ENCODE measurements around the gene DCBLD1.
"Not testable (repeated sequence)": the region's sequence is repeated elsewhere in the genome, so short reads cannot be mapped to it uniquely, and the experiment has no call there.

The DCBLD1 gene

DNA sequence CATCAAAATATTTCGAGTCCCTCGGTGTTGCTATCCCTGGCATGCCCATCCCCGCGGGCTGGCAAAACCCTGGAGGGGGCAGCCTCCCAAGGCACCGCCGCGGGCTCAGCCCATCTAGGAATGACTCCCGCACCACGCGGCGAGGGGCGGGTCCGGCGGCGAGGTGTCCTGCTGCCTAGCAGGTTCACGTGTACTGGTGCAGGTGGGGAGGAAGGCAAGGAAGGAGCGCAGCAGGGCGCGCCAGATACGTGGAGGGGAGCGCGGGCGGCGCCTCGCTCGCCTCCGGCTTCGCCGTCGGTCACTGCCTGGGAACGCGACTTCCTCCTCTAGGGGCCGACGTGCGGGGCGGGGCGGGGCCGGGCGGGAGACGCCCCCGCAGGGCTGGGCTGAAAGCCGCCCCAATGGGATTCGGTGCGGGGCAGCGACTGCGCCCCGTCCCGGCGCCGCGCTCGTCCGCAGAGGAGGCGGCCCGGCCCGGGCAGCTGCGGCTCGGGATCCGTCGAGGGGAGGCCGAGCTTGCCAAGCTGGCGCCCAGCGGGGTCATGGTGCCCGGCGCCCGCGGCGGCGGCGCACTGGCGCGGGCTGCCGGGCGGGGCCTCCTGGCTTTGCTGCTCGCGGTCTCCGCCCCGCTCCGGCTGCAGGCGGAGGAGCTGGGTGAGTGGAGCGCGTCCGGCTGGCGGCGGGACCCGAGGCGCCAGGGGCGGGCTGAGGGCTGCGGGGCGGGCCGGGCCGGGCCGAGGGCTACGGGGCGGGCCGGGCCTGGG lies at the start of gene DCBLD1:
TSS of gene DCBLD1 (plus strand) at position 435 of the 764 bp plus-strand sequence. CDS start at position 543, 108 bp downstream.
- DNase-seq, result peak; percentile 12 to 24

DNA sequence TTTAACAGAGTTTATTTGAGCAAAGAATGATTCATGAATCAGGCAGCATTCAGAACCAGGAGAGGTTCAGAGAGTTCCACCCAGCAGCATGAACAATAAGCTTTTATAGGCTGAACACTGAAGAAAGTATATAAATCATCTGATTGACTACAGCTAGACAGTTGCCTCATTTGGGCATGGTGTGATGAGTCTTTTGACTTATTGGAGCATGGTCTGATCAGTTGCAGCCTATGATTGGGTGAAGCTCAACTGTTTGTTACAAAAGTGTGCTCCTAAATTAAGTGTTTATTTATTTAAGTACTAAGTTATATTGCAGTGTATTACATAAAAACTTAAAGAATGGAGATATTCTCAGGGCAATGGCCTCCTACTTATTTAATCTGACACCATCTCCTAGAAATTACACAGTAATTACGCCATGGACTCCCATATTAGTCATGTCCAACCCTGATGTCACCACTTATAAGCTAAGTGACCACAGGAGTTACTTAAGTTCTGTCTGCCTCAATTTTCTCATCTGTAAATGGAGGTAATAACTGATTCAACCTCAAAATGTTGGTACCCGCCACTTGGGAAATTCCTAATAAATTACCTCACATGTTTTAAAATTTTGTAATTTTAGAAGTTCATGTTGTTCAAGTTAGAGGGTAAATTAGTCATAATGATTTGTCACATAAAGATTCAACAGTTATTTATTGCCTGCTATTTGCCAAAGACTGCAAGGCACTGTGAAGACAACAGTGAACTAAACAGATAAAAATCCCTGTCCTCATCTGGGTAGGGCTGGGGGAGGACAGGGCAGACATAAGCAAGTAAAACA lies 41.6 kb upstream of the DCBLD1 start:
- DNase-seq, result no peak

DNA sequence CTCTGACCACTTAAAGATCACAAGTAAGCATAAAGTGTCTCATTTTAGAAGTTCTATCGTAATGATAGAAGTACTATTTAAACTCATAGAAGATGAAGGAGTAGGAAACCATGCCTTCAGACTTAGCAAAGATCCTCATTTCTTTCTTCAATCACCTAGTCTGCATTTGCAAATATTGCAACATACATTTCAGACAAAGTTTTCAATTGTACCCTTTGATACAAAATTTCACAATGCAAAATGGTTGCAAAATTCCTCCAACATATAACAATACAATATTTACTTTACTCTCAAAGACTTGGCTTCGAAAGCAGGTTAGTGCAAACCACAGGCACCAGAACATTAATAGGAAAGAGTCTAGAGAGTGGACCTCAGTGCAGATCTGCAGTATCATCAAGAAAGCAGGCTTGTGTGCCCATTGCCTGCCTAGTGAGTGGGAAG lies 40.6 kb upstream of the DCBLD1 start:
- DNase-seq, result no peak

DNA sequence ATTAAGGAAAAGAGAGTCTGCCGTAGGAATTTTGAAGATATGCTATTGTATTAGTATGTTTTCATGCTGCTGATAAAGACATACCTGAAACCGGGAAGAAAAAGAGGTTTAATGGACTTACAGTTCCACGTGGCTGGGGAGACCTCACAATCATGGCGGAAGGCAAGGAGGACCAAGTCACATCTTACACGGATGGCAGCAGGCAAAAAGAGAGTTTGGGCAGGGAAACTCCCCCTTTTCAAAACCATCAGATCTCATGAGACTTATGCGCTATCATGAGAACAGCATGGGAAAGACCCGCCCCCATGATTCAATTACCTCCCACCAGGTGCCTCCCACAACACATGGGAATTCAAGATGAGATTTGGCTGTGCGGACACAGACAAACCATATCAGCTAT lies 40.2 kb upstream of the DCBLD1 start:
- DNase-seq, result not testable (repeated sequence)

DNA sequence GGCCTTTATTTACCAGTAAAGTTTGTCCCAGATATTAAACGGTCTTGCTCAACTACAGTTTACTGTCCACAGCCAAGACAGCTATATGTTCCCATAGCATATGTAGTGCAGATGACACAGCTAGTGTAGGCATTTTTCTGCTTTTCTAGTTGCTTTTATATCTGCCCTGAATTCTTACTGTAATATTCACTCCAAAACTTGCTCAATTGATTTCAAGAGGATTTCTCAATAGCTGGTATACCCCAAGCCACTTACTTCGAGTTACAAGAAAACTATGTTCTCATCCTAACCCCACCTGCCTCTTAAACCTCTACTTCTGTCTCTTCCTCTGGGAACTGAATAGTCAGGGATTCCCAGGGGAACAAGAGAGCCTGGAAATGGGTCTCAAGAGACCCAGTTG lies 37.9 kb upstream of the DCBLD1 start:
- no peak for DNase-seq

DNA sequence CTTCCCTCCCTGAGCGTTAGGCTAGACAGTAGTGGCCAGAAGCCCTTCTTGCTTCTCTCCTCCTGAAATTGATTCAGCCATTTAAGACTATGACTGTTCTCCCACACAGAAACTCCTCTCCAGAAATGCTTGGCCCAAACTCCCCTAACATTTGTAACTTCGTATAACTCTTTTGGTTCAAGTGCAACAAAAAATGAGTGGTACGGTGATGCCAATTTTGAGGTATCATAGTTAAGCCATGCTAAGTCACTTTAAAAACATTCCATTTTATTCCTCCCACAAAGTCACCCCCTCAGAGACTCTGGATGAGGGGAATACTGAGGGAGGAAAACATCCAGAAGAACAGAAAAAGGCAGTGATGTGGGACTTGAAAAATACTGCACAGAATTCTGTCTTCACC lies 35.6 kb upstream of the DCBLD1 start:
- no peak for DNase-seq

DNA sequence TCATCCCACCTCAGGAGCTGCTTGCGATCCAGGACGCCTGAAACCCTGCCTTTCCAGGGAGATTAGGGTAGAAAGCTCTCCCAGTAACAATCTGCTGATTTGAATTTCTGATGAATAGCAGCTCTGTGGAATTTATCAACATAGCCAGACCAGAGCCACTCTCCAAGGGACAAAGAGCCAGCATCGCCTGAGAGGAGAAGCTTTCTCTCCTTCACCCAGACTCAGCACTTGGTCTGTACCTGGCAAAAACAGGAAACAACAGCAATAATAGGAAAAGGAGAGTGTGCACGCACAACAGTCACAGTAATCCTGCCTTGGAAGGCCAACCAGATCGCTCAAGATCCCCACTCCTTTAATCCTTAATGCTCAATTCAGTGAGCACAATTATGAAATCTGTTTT lies 34.5 kb upstream of the DCBLD1 start:
- no peak for DNase-seq

DNA sequence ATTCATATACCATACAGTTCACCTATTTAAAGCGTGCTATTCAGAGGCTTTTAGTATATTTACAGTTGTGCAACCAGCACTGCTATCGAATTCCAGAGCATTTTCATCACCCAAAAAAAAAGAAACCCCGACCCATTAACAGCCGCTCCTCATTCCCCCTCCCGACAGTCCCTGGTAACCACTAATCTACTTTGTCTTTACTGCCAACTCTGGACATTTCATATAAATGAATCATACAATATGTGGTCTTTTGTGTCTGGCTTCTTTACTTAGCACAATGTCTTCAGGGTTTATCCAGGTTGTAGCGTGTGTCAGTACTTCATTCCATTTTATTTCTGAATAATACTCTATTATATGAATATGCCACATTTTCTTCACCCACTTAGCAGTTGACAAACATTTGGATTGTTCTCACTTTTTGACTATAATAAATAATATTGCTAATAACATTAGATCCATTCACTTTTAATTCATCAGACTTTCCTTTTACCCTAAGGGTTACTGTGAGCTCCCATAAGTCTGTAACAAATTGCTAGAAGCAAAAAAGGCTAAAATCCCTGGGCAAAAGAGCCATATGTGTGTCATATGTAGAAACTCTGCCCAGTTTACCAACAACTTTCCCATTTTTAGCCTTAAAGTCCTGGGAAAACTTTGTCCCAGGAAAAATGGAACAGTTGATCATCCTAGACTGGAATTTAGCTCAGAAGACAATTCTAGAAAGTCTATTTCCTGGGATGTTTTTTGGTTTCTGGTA lies 33.6 kb upstream of the DCBLD1 start:
- no peak for DNase-seq

DNA sequence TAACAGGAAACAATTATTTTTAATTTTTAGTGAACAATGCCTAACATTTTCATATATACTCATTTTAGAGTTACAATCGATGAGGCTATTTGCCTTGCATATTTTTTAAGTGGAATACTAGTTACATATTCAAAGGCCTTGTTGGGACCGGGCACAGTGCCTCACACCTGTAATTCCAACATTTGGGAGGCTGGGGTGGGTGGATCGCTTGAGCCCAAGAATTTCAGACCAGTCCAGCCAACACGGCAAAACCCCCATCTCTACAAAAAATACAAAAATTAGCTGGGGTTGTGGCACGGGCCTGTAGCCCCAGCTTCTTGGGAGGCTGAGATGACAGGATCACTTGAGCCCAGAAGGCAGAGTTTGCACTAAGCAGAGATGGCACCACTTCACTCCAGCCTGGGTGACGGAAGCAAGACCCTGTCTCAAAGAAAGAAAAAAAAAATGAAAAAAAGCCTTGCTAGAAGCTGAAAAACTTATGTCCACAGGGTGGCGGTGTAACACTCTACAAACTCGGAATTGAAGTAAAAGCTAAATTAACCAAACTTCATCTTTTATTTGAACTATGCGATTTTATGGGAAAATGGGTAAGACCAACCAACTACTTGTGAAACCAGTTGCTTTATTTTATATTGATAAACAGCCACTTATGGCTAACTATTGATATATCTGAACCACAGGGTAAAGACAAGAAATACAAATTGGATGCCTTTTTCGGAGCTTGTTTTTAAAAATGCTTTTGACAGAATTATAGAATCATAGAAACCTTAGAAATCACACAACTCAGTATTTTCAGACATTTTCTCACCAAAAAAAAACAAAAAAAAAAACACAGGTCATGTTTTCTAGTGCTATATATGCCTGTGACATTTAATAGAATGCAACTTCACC lies 32.7 kb upstream of the DCBLD1 start:
- DNase-seq, result peak in 1 of 2 experiments; percentile 1

DNA sequence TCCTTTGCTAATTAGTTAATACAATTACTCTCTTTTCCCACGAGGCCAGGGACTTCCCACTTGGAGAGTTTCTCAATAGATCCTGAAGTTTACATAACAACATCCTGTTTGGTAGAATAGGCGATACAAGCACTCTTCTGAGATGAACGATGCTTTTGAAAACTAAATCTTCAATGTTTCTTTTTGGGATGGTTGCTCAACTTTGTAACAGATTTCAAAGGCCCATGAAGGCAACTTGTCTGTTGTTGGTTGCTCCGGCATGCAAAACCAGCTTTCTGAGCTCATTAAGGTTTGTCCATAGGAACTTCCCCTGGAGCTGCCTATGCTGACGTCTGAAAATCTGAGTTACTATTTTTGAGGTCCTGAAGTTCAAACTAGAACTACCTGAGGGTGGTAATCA lies 30.8 kb upstream of the DCBLD1 start:
- no peak for DNase-seq

DNA sequence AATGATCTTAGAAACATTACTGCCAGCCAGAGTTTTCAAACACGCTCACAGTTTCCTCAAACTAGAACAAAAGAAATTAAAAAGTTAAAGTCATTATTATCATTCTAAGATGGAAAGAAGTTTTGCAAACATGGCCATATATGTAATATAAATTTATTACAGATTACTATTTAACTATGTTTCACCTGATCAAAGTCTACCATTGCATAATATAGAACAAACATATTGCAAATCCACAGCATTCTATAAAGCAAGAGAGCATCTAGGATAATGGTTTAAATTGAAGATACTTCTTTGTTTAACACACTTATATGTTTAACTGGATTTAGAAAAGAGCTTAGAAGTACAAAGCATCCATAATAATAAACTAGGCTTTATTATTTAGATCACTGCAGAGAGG lies 26.2 kb upstream of the DCBLD1 start:
- DNase-seq, result no peak

DNA sequence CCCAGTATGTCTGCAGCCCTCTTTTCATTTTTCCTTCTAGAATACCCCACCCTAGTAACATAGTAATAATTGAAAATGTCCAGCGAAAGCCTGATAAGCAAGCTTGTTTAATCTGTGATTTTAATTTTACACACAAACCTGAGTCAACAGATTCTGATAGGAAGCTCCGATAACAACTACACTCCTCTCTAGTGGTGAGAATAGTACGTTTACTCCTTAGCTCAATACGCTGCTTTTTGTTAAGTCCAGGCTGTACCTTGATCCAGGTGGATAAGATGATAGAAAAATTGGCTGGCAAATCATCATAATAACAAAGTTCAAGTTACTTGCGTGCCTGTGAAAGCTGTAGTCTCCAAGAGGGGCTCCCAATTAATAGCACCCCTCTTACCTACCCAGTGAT lies 25.5 kb upstream of the DCBLD1 start:
- no peak for DNase-seq

DNA sequence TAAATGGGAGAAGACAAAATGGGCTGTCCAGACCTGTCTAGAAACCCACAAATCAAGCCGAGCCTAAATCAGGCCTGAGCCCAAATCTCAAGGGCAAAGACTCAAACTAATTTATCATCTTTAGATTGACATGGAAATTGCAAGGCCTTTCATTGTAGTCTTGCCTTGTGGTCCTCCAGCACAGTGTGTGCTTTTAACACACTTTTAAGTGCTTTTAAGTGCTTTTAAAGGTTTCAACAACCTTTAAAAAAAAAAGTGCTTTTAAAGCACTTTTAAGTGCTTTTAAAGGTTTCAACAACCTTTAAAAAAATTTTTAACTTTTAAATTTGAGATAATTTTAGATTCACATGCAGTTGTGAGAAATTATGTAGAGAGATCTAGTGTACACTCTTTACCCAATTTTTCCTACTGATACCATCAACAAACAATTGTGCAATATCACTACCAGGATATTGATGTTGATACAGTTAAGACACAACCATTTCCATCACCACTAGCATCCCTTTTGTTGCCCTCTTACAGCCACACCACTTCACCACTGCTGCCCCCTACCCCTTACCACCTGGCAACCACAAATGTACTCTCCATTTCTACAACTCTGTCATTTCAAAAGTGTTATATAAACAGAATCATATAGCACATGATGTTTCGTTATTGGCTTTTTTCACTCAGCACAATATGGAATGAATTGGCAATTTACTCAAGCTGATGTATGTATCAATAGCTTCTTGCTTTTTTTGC lies 23.1 kb upstream of the DCBLD1 start:
- peak; percentile 25 to 32 for DNase-seq

DNA sequence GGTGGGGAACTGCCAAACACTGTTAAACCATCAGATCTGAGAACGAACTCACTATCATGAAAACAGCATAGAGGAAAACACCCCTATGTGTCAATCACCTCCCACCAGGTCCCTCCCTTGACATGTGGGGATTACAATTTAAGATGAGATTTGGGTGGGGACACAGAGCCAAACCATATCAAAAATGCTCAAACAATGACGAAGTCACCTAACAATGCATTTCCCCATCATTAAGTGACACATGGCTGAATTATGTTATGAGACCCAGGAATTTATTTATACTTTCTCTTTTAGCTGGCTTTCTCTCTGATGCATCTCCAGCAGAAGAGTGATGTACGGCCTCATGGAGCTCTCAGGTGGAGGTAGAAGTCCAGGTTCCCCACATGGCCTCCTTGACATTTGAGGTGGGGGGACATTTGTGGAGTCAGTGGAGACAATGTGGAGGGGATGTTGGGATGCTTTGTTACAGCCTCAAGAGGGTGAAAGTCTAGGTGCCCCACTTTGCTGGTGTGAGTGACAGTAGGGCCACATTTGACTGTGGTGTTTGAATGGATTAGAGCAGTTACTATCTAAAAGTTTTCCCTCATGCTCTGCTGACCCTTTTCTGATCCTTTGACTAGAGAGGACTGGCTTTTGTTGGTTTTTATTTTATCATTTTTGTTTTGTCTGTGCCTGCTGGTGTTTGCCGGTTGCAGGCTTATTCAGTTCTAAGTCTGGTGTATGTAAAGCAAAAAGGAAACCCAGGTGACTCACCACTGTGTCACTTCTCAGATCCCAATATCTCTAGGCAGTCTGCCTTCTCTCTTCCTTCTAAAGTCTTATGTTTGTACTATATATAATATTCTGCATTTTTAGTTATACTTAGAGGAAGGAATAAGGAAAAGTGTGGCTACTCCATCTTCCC lies 18.5 kb upstream of the DCBLD1 start:
- no peak for DNase-seq

DNA sequence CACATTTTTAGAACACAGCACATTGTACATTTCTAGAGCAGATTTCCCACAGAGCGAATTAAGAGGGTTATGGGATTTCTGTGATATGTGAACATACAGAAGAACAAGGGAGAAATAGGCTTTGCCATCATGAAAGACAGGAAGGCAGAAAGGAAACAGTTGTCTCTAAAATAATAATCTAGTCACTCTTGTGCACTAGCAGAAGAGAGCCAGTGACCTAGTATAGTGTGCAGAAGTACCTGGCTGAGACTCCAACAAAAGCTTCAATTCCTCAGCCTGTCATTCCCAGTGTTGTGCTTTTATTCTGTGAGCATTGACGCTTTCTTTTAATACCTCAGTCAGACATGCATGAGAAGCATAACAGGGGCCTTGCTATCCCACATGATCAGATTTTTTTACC lies 17.8 kb upstream of the DCBLD1 start:
- no peak for DNase-seq

DNA sequence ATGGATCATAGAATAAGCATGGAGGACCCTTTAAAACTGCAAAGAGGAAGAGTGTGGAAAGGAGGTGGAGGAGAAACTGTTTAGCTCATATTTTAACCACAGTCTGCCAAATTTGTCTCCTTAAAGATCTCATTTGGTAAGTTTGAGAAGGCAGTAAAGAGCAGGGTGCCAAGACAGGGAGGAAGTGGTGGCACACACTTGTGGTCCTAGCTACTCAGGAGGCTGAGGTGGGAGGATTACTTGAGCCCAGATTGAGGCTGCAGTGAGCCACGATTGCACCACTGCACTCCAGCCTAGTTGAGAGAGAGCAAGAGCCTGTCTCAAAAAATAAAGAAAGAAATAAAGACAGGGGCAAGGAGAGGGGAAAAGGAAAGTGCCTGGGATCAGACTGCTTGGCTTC lies 16.8 kb upstream of the DCBLD1 start:
- DNase-seq, result no peak

DNA sequence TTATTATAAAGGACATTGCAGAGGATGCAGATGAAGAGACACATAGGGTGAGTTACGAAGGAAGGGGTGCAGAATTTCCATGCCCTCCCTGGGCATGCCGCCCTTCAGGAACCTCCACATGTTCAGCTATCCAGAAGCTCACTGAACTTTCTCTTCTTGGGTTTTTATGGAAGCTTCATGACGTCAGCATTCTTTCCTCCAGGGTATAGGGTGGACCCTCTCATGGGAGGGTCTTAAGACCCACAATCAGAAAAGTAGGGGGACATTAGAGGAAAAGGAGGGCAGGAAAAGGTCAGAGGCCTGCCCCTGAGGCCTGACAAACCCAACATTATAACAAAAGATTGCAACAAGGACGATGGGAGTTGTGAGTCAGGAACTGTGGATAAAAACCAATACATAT lies 14.6 kb upstream of the DCBLD1 start:
- DNase-seq, result no peak

DNA sequence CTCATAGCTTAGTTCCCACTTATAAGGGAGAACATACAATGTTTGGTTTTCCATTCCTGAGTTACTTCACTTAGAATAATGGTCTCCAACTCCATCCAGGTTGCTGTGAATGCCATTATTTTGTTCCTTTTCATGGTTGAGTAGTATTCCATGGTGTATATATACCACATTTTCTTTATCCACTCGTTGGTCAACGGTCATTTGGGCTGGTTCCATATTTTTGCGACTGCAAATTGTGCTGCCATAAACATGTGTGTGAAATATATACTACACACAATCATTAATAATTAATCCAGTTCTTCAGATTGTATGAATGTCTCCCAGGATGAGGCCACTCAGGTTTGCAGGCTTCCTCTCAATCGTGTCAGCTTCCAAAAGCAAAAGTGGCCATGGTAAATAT lies 13.9 kb upstream of the DCBLD1 start:
- DNase-seq, result not testable (repeated sequence)

DNA sequence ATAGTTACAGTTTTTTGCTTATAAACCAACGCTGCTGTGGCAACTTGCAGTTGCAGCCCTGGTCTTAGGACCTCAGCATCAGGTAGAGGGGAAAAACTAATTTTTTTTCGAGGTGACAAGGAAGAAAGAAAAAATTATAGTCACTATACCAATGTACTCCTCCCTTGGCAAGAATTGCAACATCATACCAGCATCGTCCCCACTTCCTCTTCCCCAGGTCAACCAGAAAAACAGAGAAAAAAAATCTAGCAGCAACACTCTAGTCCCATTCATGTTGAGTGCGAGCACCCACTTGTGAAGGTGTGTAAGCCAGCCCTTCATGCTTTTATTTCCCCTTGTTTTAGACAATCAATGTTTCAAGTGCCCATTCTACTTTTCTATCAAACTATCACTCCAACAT lies 13.1 kb upstream of the DCBLD1 start:
- no peak for DNase-seq

DNA sequence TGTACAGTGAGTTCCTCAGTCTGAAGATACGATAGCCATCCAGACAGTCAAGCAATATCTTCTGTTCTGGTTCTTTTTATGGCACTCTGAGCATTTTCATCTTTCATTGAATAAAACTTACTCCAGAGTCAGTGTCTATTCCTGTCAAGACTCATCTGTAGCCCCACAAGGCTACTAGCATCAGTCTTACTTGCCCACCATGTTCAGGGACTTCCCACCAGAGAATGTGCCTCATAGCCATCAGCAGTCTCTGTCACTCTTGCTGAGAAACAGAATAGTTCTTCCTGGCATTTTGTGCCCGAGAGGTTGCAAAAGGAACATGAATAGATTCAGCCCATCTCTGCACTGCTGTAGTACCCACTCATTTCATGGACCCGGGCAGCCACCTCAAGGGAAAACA lies 12.7 kb upstream of the DCBLD1 start:
- no peak for DNase-seq

DNA sequence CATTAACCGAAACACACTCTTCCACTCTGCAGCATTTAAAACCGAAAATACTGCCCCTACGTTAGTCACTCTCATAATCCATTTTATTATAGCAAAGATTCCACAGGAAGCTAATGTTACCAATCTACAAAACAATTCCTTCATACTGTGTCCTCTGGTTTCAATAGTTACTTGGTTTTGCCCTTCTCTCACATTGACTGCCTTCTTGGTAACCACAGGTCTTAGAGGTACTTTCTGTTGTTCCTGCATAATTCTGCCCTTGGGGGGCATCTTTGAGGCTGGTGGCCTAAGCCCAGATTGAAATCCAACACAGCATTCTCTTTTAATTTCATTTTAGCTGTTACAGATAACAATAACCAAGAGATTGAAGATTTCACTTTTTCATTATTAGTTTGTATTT lies 9.8 kb upstream of the DCBLD1 start:
- DNase-seq, result no peak
